H4 (cell line): Measurements from ENCODE around the gene TMEM132D. TPM values are rescaled to one million over a fixed set of nuclear protein-coding genes. Genes with fewer than 3 reads are reported as not detected.

Experiments used
- DNase-seq: peaks from one replicate; pipeline ENCODE4 v3.0.0-alpha.2; 2015; ENCODE audit warnings: low spot score
- total RNA-seq: library from RNA; depleted of rRNA; stranded (reverse); fragments of >200 nt; shearing (Covaris generic); gene quantifications from 2 replicates; pipeline ENCODE4 v1.2.3, GENCODE V29; 2014

TMEM132D gene
- total RNA-seq, 1 experiment from 2014 or later: not detected

DNA sequence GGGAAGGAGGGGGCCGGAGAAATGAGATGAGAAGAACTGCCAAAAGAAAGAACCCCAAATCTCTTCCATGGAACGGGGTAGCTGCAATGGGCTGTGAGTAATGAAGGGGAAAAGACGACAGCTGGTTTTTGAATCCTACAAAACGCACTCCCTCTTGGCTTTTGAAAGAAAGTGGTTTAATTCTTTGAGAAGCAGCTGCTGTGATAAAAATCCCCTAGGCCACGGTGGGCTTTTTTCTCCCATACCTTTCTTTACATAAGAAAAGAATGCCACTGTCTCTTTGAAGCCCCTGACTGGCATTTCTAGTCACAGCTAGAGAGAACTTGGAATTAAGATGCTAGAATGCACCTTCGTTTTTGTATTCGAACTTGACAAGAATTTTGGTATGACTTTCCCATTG, 564.5 kb downstream of the TMEM132D start:
- no peak for DNase-seq

DNA sequence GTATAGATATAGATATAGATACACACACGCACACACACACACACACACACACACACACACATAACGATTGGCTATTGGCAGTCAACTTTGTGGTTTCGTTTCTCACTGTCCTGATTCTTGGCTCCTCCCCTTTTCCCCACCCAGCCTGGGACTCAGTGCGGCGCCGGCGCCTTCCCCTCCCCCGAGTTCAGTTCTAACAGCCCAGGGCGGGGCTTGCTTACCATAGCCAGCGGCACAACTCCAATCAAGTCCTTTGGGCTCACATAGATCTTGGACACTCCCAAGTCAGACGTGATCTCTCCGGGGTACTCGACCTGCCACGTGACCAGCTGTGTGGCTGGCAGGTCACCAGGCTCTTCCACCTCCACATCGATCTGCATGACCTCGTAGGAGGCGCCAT, 566.4 kb downstream of the TMEM132D start:
- no peak for DNase-seq

DNA sequence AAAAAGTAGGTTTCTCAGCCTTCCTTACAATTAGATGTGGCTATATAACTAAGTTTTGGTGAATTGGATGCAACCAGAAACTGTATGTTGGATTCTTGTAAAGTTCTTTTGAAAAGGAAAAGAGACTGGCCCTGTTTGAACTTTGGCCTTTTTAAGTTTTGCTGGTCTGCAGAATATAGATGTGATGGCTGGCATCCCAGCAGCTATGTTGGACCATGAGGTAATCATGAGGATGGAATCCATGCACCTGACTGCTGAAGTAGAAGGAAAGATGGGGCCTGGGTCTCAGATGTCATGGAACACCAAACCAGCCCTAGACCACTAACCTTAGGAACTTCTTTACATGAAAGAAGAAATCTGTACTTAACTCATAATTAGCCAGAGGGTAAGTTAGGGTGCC, 568.1 kb downstream of the TMEM132D start:
- no peak for DNase-seq

DNA sequence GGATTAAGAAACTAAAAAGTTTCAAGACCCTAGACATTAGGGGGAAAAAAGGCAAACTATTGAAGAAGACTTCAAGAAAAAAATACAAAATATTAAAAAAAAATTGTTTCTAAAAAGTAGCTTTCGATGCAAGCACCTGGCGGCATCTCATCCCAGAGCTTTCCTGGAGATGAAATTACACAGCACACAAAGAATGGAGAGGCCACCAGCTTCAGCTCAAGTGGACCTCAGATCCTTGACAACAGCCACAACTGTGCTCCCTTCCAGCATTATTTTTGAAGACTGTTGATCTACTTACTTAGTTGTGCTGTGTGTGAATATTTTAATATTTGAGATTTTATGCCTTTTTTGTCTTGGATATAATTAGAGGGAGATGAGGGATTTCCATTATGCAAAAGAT, 571.5 kb downstream of the TMEM132D start:
- DNase-seq: no peak

DNA sequence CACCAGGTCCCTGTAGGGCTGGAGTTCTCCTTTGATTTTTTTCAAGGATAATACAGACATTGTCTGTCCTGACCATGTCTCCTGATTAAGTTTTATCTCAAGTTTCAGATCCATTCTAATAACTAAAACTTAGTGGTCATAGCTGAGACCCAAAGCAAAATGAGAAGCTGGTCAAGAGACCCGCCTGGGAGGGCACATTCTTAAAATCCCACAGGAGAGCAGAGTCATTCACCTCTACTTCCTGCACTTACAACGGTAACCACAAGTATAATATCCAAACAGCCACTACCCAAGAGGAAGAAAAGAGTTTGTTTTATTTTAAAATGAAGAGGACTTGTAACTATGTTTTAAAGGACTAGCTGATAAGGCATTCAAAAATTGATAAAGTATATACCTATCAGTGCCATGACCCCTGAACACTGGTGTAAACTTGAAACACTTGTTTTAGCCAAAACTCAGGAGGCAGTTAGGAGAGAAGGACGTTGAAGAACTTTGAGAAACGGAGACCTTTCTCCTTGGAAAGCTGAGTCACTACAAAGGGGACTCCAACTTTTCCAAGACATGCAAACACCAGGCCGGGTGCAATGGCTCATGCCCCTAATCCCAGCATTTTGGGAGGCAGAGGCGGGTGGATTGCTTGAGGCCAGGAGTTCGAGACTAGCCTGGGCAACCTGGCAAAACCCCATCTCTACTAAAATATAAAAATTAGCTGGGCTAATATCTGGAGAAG, 572.3 kb downstream of the TMEM132D start:
- no peak for DNase-seq

DNA sequence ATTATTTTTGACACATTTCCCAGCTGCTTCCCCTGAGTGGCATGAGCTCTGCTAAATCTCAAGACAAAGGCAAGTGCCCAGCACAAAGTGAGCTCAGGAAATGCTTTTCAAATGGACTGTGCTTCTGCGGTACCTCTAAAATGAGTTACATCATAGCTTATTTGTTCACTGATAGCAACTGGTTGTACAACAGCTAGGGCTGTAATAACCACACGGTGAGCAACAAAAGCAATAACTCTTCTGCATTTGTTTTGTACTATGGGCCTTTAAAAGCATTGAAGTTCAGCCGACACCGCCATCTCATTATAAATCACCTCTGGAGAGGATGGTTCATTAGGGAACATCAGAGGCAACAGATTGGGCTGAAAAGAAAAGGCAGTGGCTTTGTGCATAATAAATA, 575.6 kb downstream of the TMEM132D start:
- DNase-seq: no peak

DNA sequence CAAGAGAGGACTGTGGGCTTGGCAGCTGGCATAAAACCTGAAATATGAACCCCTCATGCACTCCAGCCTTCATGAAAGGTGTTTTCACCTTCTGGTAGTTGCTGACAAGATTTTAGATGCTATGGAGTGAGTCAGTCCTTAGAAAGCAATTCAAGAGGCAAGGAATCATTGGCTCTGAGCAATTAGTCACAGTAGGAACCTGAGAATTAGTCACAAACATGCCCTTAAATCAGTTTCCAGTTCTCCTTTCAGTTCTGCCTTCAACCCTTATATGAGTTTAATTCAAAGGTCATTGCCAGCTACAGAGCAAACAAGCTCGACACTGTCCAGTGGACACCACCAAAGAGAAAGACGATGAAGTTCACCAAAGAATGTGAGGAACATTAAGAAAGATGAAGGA, 578.3 kb downstream of the TMEM132D start:
- DNase-seq: no peak

DNA sequence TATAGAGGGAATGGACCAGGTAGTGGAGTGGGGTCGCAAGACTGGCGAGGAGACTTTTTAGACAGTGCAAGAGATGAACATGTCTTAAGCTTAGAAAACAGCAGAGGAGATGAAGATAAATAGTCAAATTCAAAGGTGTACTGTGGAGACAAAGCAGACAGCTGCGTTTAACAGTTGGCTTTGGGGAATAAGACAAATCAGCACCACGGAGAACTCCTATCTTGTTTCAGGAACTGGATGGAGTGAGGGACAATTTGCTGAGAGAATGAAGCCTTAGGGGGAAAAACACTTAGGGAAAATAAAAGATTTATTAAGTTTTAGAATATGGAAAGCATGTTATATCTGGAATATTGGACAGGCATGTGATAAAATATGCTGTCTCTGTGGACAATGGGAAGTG, 591.8 kb downstream of the TMEM132D start:
- DNase-seq: no peak

DNA sequence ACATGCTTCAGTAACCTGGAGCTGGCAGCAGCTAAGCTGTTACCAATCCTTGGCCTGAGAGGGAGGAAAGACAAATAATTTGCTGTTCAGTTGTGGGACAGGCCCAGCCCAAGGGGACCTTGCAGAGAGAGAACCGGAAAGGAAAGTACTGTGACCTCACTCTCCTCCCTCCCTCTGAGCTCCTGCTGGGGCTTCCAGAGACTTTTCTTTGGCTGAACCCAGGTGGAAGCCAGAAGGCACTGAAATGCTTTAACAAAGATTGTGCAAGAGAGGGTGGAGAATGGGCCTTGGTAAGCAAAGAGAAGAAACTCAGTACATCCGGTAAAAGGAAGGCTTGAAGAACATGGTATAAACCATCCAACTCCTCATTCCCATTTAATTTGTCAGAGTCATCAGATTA, 593.5 kb downstream of the TMEM132D start:
- DNase-seq: no peak

DNA sequence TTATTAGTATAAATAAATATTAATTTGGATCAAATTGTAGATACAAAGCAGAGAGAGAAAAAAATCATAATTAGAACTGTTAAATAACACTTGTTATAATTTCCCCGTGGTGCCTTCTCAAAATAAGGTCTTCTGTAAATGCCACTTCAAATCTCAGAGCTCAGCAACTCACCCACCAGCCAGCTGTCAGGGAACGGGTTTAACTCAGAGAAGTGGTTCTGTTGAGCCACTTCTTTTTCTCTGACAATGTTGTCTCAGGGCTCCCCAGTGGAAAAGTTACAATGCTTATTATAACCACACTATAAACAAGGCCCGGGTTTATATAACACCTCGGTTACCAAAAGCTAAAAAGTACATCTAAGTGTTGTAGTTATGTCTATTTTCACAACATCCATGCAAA, 598.0 kb downstream of the TMEM132D start:
- DNase-seq: no peak

DNA sequence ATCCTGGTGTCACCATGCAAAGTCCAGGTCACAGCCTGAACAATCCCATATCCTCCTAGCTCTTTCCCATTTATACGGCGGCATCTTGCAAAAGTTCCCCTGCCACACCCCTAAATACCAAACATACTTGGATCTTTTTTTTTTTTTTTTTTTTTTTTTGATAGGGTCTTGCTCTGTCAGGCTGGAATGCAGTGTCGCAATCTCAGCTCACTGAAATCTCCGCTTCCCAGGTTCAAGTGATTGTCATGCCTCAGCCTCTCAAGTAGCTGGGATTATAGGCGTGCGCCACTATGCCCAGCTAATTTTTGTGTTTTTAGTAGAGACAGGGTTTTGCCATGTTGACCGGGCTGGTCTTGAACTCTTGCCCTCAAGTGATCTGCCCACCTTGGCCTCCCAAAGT, 599.3 kb downstream of the TMEM132D start:
- DNase-seq: no peak

DNA sequence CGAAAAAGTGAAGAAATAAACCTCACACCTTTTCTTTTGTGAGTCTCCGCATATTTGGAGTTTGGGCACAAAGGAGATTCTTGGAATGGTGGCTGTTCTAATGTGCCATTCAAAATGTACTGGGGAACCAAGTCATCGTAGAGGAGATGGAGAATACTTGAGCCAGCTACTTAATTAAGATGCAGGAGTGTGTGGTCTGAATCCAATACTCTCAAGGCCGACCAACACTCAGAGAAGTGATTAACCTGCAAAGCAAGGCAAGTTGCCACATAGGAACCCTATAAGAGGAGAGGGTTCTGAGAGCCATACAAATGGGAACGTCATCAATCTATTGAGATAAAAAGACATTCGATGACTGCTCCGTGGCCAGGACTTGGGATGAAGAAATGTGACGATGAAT, 603.8 kb downstream of the TMEM132D start:
- no peak for DNase-seq

DNA sequence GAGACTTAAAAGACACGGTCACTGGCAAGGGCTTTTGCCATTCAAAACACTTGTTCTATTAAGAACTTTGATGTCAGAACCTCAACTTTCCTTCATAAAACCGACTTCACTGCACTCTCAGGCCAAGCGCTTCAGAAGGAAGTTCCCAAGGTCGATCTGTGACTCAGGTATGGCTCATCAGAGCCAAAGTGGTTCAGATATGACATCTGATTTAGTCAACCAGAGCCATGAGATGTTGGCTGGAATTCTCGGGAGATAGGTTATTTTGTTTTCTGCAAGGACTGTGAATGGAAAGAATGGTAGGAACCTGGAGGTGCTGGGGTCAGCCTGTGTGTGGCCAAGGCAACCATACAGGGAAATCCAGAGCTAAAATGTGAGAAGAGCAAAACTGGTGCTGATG, 604.9 kb downstream of the TMEM132D start:
- DNase-seq: no peak

DNA sequence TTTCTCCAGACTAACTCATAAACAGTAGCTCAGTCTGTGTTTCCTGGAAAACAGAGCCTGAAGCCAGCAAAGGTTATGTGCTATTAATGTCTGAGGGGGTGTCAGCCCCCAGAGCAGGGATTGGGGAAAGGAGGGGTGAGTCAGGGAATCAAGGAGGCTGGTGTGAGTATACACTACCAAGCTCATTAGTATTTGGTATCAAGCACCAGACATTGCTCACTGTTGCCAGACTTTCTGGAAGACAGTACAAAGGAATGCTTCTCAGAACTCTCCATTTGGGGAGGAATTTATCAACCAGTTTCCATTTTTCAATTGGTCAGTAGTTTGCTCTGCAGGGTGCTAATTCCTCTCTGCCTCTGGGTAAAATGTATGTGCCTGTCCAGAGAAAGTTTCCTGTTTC, 607.2 kb downstream of the TMEM132D start:
- DNase-seq: no peak

DNA sequence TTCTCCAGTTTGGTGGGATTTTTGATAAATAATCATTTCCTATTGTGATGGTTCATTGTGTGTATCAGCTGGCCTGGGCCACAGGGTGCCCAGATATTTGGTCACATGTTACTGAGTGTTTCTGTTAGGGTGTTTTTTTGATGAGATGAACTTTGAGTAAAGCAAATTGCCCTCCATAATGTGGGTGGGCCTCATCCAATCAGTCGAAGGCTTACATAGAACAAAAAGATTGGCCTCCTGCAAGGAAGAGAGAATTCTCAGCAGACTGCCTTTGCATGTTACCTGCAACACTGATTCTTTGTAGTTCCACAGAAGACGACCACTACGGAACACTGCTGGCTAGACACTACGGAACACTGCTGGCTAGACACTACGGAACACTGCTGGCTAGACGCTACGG, 609.0 kb downstream of the TMEM132D start:
- no peak for DNase-seq

DNA sequence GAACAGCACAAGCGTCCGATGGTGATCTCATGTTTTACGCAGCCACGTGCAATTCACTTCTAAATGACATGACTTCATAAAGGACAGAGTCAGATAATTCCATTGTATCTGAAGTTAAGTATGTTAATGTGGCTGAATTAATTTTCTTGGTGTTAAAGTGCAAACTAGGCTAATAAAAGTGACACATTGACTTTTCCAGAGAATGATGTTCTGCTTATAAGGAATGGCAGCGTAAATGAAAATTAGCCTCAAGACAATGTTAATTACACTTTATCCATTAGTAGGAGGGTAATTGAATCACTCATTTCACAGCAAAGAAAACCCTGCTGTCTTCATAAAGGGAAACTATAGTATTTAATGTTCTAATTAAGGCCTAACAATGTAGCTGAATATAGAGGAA, 624.1 kb downstream of the TMEM132D start:
- DNase-seq: no peak

DNA sequence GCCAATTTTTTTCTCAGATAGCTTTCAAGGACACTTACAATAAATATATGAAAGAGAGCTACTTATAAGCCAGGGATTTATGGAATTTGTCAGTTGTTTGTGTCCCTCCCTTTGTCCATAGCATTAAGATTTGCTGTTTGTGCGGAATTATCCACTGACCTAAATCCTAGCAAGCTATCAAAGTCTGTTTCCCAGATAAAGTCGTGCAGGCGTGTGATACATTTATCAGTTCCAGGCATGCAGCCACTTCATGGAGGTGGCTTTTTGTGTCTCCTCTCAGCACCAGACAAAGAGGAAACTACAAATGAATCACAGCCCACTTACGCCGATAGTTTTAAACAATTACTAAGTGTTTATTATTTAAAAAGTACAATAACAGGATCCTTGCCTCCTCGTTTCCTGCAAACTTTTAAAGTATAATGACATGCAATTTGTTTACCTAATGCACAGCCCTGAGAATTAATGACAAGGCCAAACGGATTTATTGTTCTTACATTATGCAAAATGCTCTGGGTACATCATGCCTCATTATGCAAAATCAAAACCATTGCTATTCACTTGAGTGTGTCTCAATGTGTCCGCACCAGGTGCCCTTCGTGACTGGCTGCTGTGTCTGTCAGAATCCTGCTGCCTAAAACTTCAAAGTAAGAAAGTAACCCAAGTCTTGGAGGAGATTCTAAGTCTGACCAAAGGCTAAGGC, 627.3 kb downstream of the TMEM132D start:
- DNase-seq: no peak

DNA sequence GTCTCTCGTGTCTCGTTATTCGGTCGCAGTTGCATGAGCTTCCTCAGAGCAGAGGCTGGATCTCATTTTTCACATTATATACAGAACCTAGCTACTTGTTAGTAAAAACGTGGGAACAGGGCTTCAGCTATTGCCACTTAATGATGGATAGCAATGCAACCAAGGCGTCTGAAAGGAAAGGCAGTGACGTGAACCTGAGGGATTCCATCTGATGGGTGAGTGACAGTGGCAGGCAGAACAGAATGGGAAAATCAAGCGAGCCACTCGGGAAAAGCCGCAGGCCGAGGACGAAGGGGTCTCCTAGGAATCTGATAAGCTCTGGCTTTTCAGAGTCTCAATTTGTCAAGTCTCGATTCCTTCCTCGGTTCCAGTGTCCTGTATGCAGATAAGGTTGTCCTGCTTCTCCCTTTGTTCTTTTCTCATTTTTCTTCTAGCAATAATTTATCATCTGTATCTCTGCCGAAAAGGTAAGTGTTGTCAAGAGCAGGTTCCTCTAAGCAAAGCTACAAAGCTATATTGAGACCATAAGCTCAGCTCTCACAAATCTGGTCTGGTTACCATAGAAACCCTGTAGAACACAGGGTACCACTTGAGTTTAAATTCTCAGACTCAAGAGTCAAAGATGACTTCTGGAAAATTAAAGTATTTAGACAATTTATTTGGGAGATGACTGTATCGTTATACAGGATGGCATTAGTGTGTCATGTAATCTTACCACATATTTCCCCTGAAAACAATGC, 633.9 kb downstream of the TMEM132D start:
- no peak for DNase-seq

DNA sequence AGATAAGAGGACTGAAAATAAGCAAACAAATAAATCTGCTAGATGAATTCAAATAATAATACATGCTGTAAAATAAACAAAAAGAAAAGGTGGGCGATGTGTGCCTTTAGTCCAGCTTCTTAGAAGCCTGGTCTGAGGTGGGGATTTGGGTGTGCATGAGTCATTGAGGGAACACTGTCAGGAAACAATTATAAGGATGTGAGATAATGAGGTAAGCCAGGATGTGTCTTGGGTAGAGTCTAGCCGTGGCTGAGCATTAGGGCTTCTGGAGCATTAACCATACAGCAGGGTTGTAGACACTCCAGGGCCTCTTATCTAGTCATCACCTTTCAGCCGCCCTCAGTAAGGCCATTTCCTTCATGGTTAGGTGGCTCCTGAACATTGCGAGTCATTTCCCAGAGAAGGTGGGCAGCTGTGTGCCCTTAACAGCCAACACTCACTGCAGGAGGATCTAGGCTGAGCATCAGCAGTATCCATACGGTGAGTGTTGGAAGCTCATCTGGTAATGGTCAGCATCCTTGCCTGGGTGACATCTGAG, 645.0 kb downstream of the TMEM132D start:
- DNase-seq: no peak

DNA sequence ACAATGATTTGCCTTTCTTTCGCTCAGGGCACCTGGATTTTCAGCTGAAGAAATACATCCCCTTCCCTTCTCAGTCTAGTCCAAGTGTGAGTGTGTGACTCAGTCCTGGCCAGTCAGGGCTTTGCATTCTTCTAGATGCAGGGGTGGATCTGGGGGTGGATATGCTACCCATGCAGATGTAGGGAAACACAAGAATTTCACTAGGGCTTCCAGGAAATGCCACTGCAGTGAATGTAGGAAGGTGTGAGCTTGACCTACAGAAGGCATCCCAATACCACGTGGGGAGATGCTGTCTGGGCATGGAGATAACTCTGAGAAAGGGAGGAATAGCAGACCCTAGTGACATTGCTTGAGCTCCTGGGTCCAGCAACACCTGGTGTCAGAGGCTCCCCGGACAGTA, 646.3 kb downstream of the TMEM132D start:
- no peak for DNase-seq

DNA sequence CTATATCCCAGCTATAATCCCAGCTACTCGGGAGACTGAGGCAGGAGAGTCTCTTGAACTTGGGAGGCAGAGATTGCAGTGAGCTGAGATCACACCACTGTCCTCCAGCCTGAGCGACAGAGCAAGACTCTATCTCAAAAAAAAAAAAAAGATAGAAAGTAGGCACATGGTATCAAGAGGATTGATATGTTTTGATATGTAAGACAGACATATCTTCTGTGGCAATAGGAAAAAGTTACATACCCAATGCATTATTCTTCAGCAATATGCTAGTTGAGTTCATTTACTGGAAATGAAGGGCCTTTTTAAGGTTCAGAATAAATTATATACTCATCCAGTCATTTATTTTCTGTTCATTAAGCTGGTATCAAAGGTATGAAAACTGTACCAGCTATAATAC, 657.2 kb downstream of the TMEM132D start:
- no peak for DNase-seq

DNA sequence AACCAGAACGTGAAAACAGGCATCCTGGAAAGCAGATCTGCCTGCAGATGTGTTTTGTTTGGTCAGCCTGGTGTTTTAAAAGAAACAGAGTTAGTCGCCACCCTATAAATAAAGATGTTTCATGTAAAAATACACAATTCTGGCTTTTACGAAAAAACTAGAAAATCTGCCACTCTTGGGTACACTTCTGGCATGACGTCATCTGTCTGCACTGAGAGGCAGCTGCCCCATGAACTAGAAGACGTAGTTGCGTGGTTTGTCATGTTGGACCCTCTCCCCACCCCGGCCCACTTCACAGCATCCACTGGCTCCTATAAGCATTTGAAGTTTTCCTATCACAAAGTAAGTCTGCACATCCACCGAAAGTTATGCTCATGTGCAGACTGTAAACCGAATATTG, 658.1 kb downstream of the TMEM132D start:
- no peak for DNase-seq

DNA sequence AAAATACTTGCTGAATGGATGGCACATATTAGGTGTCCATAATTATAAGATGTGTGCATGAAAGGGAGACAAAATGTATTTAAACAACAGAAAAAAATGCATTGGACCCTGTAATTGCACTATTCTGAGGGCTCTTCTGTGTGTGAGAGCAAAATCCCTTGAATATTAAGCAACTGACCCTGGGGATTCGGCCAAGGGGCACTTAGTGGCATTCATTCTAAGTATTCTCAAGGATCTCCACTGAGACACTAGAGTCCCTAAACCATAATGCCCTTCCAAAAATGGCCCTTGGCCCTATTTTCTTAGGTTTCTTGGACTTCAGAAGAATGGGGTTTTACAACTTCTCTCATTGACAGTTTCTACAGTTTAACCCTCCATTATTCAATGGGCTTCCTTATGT, 662.0 kb downstream of the TMEM132D start:
- no peak for DNase-seq
